NT2/D1 (cell line): ENCODE results near the gene CDR2.

Experiments
- YY1 ChIP-seq: IDR thresholded peaks from 2 replicates; pipeline ENCODE4 v1.6.1; 2011; ENCODE audit not compliant: insufficient read length, insufficient read depth
- ZNF274 ChIP-seq: IDR thresholded peaks from 2 replicates; pipeline ENCODE4 v1.6.1; 2011; ENCODE audit warnings: mild to moderate bottlenecking, low read depth, low read length

DNA sequence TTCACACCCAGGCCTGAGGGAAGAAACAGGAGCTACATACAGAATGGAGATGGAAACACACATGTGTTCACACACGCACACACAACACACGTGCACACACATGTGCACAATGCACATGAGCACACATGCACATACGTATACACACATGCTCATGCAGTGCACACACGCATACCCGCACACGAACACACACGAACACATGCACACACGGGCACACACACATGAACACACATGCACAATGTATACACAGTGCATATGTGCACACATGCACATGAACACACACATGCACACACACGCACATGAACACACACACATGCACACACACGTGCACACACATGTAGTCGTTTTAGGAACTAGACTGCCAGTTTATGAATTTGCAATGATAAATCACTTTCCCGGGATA is 49.3 kb upstream of the CDR2 start:
- no peak for TF ChIP-seq YY1
- no peak for TF ChIP-seq ZNF274
